GM19238 (cell line): ENCODE measurements around the gene HRAS.
A peak's percentile ranks its signal among the peaks of the same experiment; 100 is the strongest.
"Not testable (repeated sequence)": the region's sequence is repeated elsewhere in the genome, so short reads cannot be mapped to it uniquely, and the experiment has no call there.

Experiments
- DNase-seq: peaks from one replicate; pipeline ENCODE4 v3.0.0; 2011; ENCODE audit warnings: low spot score; ENCODE audit not compliant: insufficient read length

Gene HRAS

DNA sequence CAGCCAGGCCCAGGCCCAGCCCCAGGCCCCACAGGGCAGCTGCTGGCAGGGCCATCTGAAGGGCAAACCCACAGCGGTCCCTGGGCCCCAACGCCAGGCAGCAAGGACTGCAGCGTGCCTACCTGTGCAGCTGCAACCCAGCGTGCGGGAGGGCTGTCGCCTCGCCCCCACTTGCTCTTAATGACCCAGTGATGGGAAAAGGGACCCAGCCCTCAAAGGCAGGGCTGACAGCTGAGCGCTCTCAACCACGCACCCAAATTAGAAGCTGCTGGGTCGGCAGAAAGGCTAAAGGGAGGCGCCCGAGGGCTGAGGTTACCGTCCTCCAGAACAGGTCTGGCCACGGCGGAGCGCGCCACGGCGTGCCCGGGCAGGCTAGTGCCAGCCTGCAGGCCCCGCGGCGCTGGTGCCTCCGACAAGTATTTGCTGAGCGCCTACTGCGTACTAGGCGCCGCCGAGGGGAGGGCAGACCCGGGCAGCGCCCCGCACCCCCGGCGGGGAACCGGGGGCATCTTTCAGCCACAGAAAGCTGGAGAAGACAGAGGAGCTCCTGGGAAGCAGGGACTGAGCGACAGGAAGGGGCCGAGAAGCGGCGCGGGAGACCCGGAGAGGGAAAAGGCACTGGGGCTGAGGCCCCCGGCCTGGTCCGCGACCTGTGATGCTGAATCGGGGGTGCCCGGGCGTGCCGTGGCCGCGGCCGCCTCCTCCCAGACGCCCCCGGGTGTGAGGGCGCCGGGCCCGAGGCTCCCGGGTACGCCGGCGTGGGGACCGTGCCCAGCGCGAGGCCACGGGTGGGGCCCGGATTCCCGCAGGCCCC, 773 bp downstream of the HRAS start:
- peak; percentile 45 for DNase-seq

GRCh38 chr11:533586-534395, 1.6 kb downstream of the HRAS start:
- DNase-seq: no peak

- DNase-seq: no peak
Measured at GRCh38 chr11:532986-533585, 2.3 kb downstream of the HRAS start.

DNA sequence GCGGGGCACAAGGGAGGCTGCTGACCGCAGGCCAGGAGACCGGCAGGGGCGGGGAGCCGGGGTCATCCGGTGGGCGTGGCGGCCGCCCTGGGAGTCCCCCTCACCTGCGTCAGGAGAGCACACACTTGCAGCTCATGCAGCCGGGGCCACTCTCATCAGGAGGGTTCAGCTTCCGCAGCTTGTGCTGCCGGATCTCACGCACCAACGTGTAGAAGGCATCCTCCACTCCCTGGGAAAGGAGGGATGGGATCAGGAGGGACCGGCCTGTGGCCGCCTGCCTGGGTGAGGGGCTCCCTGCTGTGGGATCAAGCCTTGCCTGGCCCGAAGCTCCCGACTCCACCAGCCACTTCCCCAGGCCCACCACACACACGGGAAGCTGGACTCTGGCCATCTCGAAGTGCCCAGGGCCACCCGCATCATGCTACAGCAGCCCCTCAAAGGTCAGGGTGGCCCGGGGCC, 2.8 kb downstream of the HRAS start:
- DNase-seq: no peak

DNA sequence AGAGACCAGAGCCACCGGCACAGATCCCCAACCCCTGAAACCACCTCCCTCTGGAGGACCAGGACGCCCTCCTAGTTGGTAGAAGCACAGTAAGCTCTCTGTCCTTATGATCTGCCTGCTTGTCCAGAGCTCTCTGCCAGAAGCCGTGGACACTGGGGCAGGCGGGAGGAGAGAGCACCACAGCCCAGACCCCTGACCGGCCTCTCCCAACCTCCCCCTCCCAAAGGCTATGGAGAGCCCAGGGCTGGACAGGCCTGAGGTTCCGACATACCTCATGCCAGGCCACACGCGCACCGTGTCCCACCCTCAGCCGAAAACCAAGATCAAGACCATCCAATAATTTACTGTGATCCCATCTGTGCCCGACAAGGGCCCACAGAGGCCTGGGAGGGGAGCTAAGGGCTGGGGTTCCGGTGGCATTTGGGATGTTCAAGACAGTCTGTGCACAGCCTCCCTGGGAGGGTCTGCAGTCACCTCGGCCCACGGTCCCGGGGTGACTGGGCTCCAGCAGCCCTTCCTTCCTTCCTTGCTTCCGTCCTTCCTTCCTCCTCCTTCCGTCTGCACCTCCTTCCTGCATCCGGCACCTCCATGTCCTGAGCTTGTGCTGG, 3.4 kb downstream of the HRAS start:
- DNase-seq: no peak

DNA sequence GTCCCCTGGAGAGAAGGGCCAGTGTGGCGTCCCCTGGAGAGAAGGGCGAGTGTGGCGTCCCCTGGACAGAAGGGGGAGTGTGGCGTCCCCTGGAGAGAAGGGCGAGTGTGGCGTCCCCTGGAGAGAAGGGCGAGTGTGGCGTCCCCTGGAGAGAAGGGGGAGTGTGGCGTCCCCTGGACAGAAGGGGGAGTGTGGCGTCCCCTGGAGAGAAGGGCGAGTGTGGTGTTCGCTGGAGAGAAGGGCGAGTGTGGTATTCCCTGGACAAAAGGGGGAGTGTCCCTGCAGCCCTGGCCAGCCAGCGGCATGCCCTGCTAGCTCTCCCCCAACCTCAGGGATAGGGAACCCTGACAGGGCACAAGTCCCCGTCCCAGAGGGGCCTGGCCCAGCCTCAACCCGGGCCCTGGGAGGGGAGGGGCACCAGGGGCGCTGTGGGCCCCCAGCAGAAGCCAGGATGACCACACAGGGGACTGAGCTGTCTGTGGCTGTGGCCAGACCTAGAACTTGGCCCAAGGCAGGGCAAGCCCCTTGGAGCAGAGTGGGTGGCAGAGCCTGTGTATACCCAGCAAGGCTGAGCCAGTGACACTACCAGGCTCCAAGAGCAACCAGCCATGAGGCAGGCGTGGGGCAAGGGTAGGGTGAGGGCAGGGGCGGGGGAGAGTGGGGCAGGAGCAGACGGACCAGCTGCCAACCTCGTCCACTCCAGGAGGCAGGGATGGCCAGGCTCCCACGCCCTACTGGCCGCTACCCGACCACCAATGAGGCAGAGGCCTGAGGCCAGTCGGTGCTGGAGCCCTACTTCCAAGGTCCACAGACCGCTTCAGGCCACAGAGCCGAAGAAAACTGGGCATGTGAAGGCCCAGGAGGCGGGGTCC, 4.2 kb downstream of the HRAS start:
- DNase-seq: no peak

GRCh38 chr11:529728-530411, 5.5 kb downstream of the HRAS start:
- DNase-seq: no peak

GRCh38 chr11:528815-529727, 6.3 kb downstream of the HRAS start:
- DNase-seq: no peak

DNA sequence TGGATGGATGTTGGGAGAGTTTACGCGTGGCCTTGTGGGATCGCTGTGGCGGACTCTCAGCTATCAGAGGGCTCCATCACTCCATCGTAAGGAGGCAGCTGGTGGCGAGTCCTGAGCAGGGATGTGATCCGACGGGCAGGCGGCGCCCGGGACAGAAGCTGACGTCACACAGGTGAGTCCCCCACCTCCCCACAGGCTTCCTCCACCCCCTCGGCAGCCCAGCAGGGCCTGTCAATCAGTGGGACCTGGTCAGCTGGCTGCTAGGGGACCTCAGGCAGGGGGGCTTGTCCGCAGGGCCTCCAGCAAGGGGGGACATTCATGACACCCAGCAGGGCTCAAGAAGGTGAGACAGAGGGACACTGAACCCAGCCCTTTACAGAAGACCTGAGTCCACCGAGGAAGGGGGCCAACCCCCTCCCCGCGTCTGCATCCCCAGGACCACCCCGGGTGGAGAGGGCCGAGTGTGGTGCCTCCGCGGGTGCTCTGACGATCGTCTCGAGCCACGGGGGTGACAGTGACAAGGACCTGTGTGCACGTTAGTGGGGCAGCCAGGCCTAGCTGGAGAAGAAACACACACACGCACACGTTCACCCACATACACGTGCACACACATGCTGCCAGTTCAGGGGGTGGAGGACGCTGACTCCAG, 7.1 kb downstream of the HRAS start:
- DNase-seq: no peak

DNA sequence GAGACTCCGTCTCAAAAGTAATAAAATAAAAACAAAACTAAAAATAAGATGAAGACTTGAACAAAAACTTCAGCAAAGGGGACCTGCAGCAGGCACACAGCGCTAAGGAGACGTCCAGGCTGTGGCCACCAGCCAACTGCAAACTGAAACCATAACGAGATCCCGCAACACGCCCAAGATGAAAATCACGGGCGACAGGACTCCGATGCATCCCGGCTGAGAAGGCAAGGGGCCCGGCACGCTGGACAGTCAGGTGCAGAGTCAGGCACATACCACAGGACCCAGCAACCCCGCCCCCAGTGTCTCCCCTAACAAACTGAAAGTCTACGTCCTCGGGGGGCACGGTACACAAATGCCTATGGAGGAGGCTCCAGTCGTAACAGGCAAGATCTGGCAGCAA, 9.2 kb downstream of the HRAS start:
- DNase-seq: no peak

DNA sequence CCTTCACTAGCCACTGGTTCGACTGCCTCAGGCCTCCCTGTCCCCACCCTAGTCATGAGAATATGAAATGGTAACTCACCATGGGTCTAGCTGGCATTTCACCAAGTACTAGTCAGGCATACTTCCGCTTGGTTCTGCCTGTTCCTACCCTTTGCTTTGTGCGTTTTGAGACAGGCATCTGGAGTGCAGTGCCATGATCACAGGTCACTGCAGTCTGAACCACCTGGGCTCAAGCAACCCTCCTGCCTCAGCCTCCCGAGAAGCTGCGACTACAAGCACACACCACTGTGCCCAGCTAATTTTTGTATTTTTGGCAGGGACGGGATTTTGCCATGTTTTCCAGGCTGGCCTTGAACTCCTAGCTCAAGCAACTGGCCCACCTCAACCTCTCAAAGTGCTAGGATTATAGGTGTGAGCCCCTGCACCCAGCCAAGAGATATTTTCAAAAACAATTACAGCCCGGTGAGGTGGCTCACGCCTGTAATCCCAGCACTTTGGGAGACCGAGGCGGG, 14.1 kb downstream of the HRAS start:
- no peak for DNase-seq

- no peak for DNase-seq
Measured at GRCh38 chr11:520428-521176, 14.8 kb downstream of the HRAS start.

DNA sequence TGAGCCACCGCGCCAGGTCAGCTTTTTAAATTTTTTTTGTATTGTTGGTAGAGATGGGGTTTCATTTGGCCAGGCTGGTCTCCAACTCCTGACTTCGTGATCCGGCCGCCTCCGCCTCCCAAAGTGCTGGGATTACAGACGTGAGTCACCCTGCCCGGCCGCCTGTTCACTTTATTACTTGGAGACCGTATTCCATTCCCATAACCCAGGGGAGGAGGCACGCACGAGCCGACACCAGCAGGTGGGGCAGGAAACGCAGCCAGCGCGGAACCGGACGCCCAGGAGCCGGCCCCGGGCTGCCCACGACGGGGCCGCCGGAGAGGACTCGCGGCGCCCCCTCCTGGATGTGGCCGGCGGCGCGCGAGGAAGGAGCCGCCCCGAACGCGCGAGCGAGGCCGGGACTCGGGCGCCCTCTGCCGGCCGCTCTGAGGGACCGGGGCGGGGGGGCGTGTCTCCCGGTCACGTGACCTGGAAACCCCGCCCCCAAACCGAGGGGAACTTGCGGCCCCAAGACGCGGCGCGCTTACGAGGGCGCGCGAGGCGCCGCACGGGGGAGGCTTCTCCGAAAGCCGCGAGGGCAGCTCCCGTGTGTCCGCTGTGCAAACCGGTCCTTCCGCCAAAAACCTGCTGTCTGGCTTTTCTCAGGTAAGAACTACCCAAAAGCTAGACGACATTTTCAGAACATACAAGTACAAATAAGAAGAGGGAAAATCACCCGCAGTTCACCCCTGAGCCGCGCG, 16.7 kb downstream of the HRAS start:
- peak; percentile 92 for DNase-seq

GRCh38 chr11:516918-517685, 18.3 kb downstream of the HRAS start:
- not testable (repeated sequence) for DNase-seq

- no peak for DNase-seq
Measured at GRCh38 chr11:516400-516799, 19.0 kb downstream of the HRAS start.

GRCh38 chr11:515131-515530, 20.2 kb downstream of the HRAS start:
- no peak for DNase-seq
